ENCODE data around the gene CYP8B1.

CYP8B1 gene

DNA sequence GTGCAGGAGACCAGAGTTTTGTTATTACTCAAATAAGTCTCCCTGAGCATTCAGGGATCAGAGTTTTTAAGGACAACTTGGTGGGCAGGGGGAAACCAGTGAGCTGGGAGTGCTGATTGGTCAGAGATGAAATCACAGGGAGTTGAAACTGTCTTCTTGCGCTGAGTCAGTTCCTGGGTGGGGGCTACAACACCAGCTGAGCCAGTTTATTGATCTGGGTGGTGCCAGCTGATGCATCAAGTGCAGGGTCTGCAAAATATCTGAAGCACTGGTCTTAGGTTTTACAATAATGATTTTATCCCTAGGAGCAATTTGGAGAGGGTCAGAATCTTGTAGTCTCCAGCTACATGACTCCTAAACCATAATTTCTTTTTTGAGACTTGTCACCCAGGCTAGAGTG, 16.5 kb upstream of the CYP8B1 start:
- Histone ChIP-seq H3K79me2 (ENCODE audit: control insufficient read depth, insufficient read depth, low read length, poor library complexity) (no peaks in the 10 kb centered on the region), H2AK5ac (ENCODE audit: low read length) (no peak overlapping the region), H3K18ac (ENCODE audit: low read length) (no peak overlapping the region), H3K4me3 (ENCODE audit: low read depth, low read length) (no peak overlapping the region), H2BK12ac (ENCODE audit: low read length) (no peak overlapping the region), H3K27ac (ENCODE audit: low read depth, low read length) (no peak overlapping the region), H2AFZ (ENCODE audit: insufficient read depth, low read length, poor library complexity) (no peak overlapping the region), H2BK5ac (ENCODE audit: low read depth, low read length, poor library complexity) (no peak overlapping the region), H3K27me3 (ENCODE audit: insufficient read depth, low read length) (no peaks in the 10 kb centered on the region), H3K23ac (ENCODE audit: low read length) (no peak overlapping the region), H3K79me1 (ENCODE audit: low read length) (no peaks in the 10 kb centered on the region), H3K4ac (ENCODE audit: low read depth, low read length) (no peak overlapping the region), H4K91ac (ENCODE audit: low read depth, low read length) (no peak overlapping the region), H3K14ac (ENCODE audit: low read length) (no peak overlapping the region), H4K12ac (ENCODE audit: low read depth, low read length) (no peak overlapping the region), H3K4me1 (ENCODE audit: control insufficient read depth in 1 of 2, insufficient read depth in 2 of 2, low read length in 2 of 2) (no peaks in the 10 kb centered on the region), H3K9me3 (ENCODE audit: insufficient read depth, low read depth, low read length) (no peaks in the 10 kb centered on the region), H2BK120ac (ENCODE audit: insufficient read depth, low read length, poor library complexity) (no peak overlapping the region), H3K9ac (ENCODE audit: low read length) (no peak overlapping the region), H3K36me3 (ENCODE audit: control insufficient read depth in 1 of 2, insufficient read depth in 2 of 2, low read length in 2 of 2) (no peaks in the 10 kb centered on the region), H4K8ac (ENCODE audit: low read depth, low read length) (no peak overlapping the region), H3K4me2 (ENCODE audit: low read length) (no peak overlapping the region)
- no peak for DNase-seq
- no CpG with 5 or more reads among the region's 1 CpG for WGBS (ENCODE audit: extremely low coverage, insufficient coverage, insufficient read length)

- no peak overlapping the region for H3K4me2 ChIP-seq (ENCODE audit: low read length)
- no peak overlapping the region for H2BK120ac ChIP-seq (ENCODE audit: insufficient read depth, low read length, poor library complexity)
- no peak overlapping the region for H2BK12ac ChIP-seq (ENCODE audit: low read length)
- no CpG with 5 or more reads among the region's 2 CpGs for WGBS (ENCODE audit: extremely low coverage, insufficient coverage, insufficient read length)
- no peak overlapping the region for H4K91ac ChIP-seq (ENCODE audit: low read depth, low read length)
- no peaks in the 10 kb centered on the region for H3K4me1 ChIP-seq (ENCODE audit: control insufficient read depth in 1 of 2, insufficient read depth in 2 of 2, low read length in 2 of 2)
- no peaks in the 10 kb centered on the region for H3K79me1 ChIP-seq (ENCODE audit: low read length)
- no peak for DNase-seq
- no peak overlapping the region for H2AK5ac ChIP-seq (ENCODE audit: low read length)
- H3K23ac ChIP-seq (ENCODE audit: low read length) = no peak overlapping the region
- no peak overlapping the region for H3K27ac ChIP-seq (ENCODE audit: low read depth, low read length)
- no peak overlapping the region for H2AFZ ChIP-seq (ENCODE audit: insufficient read depth, low read length, poor library complexity)
- no peak overlapping the region for H2BK5ac ChIP-seq (ENCODE audit: low read depth, low read length, poor library complexity)
- no peaks in the 10 kb centered on the region for H3K9me3 ChIP-seq (ENCODE audit: insufficient read depth, low read depth, low read length)
- H3K27me3 ChIP-seq (ENCODE audit: insufficient read depth, low read length) = no peaks in the 10 kb centered on the region
- H3K18ac ChIP-seq (ENCODE audit: low read length) = no peak overlapping the region
- no peak overlapping the region for H3K9ac ChIP-seq (ENCODE audit: low read length)
- no peak overlapping the region for H4K12ac ChIP-seq (ENCODE audit: low read depth, low read length)
- no peak overlapping the region for H3K4ac ChIP-seq (ENCODE audit: low read depth, low read length)
- H3K36me3 ChIP-seq (ENCODE audit: control insufficient read depth in 1 of 2, insufficient read depth in 2 of 2, low read length in 2 of 2) = no peaks in the 10 kb centered on the region
- no peak overlapping the region for H3K4me3 ChIP-seq (ENCODE audit: low read depth, low read length)
- no peak overlapping the region for H4K8ac ChIP-seq (ENCODE audit: low read depth, low read length)
- H3K79me2 ChIP-seq (ENCODE audit: control insufficient read depth, insufficient read depth, low read length, poor library complexity) = no peaks in the 10 kb centered on the region
- H3K14ac ChIP-seq (ENCODE audit: low read length) = no peak overlapping the region
Observed at GRCh38 chr3:42891042-42891441, 15.4 kb upstream of the CYP8B1 start.

- no peaks in the 10 kb centered on the region for H3K27me3 ChIP-seq (ENCODE audit: insufficient read depth, low read length)
- WGBS (ENCODE audit: extremely low coverage, insufficient coverage, insufficient read length) = no CpG with 5 or more reads among the region's 3 CpGs
- no peak overlapping the region for H3K9ac ChIP-seq (ENCODE audit: low read length)
Observed at GRCh38 chr3:42887084-42887483, 11.4 kb upstream of the CYP8B1 start.

DNA sequence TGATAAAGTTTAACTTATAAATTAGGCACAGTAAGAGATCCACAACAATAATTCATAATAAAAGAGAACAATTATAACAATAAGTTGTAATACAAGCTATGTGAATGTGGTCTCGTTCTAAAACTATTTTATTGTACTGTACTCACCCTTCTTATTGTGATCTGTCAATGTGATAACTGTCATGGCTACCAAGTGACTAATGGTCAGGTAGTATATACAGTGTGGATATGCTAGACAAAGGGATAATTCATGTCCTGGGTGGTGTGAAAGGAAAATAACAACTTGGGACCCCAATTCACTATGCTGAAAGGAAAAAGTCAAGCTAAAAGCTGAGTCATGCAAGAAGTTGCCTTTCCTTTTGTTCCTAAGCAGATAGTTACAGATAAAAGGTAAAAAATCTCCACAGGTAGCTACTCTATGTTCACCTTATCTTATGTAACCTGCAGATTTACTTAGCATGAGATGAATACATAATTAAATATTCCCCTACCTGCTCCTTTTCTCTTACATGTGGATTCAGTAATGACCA, 10.7 kb upstream of the CYP8B1 start:
- no peak overlapping the region for H3K14ac ChIP-seq (ENCODE audit: low read length)
- no CpG with 5 or more reads among the region's 1 CpG for WGBS (ENCODE audit: extremely low coverage, insufficient coverage, insufficient read length)

More at GRCh38 chr3:42887084-42887483, 11.4 kb upstream of the CYP8B1 start:
- Histone ChIP-seq H3K4me3 (ENCODE audit: low read depth, low read length) (no peak overlapping the region), H3K14ac (ENCODE audit: low read length) (no peak overlapping the region), H3K23ac (ENCODE audit: low read length) (no peak overlapping the region), H3K4me2 (ENCODE audit: low read length) (no peak overlapping the region), H2BK120ac (ENCODE audit: insufficient read depth, low read length, poor library complexity) (no peak overlapping the region), H3K79me1 (ENCODE audit: low read length) (no peaks in the 10 kb centered on the region), H3K9me3 (ENCODE audit: insufficient read depth, low read depth, low read length) (no peaks in the 10 kb centered on the region), H2AFZ (ENCODE audit: insufficient read depth, low read length, poor library complexity) (no peak overlapping the region), H3K27ac (ENCODE audit: low read depth, low read length) (no peak overlapping the region), H3K79me2 (ENCODE audit: control insufficient read depth, insufficient read depth, low read length, poor library complexity) (no peaks in the 10 kb centered on the region), H4K8ac (ENCODE audit: low read depth, low read length) (no peak overlapping the region), H2BK5ac (ENCODE audit: low read depth, low read length, poor library complexity) (no peak overlapping the region), H3K4ac (ENCODE audit: low read depth, low read length) (no peak overlapping the region), H3K18ac (ENCODE audit: low read length) (no peak overlapping the region), H4K12ac (ENCODE audit: low read depth, low read length) (no peak overlapping the region), H3K4me1 (ENCODE audit: control insufficient read depth in 1 of 2, insufficient read depth in 2 of 2, low read length in 2 of 2) (no peaks in the 10 kb centered on the region), H2BK12ac (ENCODE audit: low read length) (no peak overlapping the region), H2AK5ac (ENCODE audit: low read length) (no peak overlapping the region), H4K91ac (ENCODE audit: low read depth, low read length) (no peak overlapping the region), H3K36me3 (ENCODE audit: control insufficient read depth in 1 of 2, insufficient read depth in 2 of 2, low read length in 2 of 2) (no peaks in the 10 kb centered on the region)
- no peak for DNase-seq

More for the DNA sequence above, 10.7 kb upstream of the CYP8B1 start:
- H2BK5ac ChIP-seq (ENCODE audit: low read depth, low read length, poor library complexity) = no peak overlapping the region
- no peak overlapping the region for H3K18ac ChIP-seq (ENCODE audit: low read length)
- no peak overlapping the region for H4K91ac ChIP-seq (ENCODE audit: low read depth, low read length)
- no peaks in the 10 kb centered on the region for H3K9me3 ChIP-seq (ENCODE audit: insufficient read depth, low read depth, low read length)
- H3K4me2 ChIP-seq (ENCODE audit: low read length) = no peak overlapping the region
- no peak overlapping the region for H2AFZ ChIP-seq (ENCODE audit: insufficient read depth, low read length, poor library complexity)
- no peak overlapping the region for H2AK5ac ChIP-seq (ENCODE audit: low read length)
- no peak overlapping the region for H3K4me3 ChIP-seq (ENCODE audit: low read depth, low read length)
- H4K8ac ChIP-seq (ENCODE audit: low read depth, low read length) = no peak overlapping the region
- no peaks in the 10 kb centered on the region for H3K36me3 ChIP-seq (ENCODE audit: control insufficient read depth in 1 of 2, insufficient read depth in 2 of 2, low read length in 2 of 2)
- no peak overlapping the region for H2BK12ac ChIP-seq (ENCODE audit: low read length)
- no peak overlapping the region for H3K23ac ChIP-seq (ENCODE audit: low read length)
- H3K9ac ChIP-seq (ENCODE audit: low read length) = no peak overlapping the region
- H3K27ac ChIP-seq (ENCODE audit: low read depth, low read length) = no peak overlapping the region
- no peaks in the 10 kb centered on the region for H3K79me1 ChIP-seq (ENCODE audit: low read length)
- no peak overlapping the region for H2BK120ac ChIP-seq (ENCODE audit: insufficient read depth, low read length, poor library complexity)
- H3K79me2 ChIP-seq (ENCODE audit: control insufficient read depth, insufficient read depth, low read length, poor library complexity) = no peaks in the 10 kb centered on the region
- H3K27me3 ChIP-seq (ENCODE audit: insufficient read depth, low read length) = no peaks in the 10 kb centered on the region
- H3K4ac ChIP-seq (ENCODE audit: low read depth, low read length) = no peak overlapping the region
- no peaks in the 10 kb centered on the region for H3K4me1 ChIP-seq (ENCODE audit: control insufficient read depth in 1 of 2, insufficient read depth in 2 of 2, low read length in 2 of 2)
- H4K12ac ChIP-seq (ENCODE audit: low read depth, low read length) = no peak overlapping the region
- no peak for DNase-seq

Measured in trophoblast cell (in vitro differentiated cells and primary cell).